Neural cell (in vitro differentiated cells): ENCODE results near the gene CES2. TPM values are rescaled to one million over a fixed set of nuclear protein-coding genes. Genes with fewer than 3 reads are reported as not detected.
A peak's percentile ranks its signal among the peaks of the same experiment; 100 is the strongest.

ENCODE experiments used
- H2AFZ ChIP-seq: fragments of 200-600, 300-800 bp; sonication (generic), shearing (Covaris generic); 2 replicates; pipeline ENCODE4 v1.6.0; 2014; ENCODE audit warnings: low read depth, mild to moderate bottlenecking, antibody characterized with exemption, low read length, moderate library complexity
- H3F3A ChIP-seq: fragments of 200-600 bp; shearing (Covaris generic); 2 replicates; pipeline ENCODE4 v1.6.1; 2016; ENCODE audit warnings: mild to moderate bottlenecking, moderate library complexity, mixed read lengths, antibody characterized with exemption, low read length; ENCODE audit not compliant: insufficient read depth, poor library complexity, severe bottlenecking
- H3K27ac ChIP-seq: fragments of 200-600, 300-800 bp; sonication (generic), shearing (Covaris generic); 2 replicates; pipeline ENCODE4 v1.5.1; 2014; ENCODE audit warnings: mild to moderate bottlenecking, low read length, moderate library complexity
- H3K27me3 ChIP-seq: fragments of 300-800, 200-600 bp; sonication (generic), shearing (Covaris generic); 2 replicates; pipeline ENCODE4 v1.6.0; 2014; ENCODE audit warnings: mild to moderate bottlenecking, low read depth, low read length, moderate library complexity; ENCODE audit not compliant: insufficient read depth
- H3K36me3 ChIP-seq: fragments of 300-800, 200-600 bp; sonication (generic), shearing (Covaris generic); 2 replicates; pipeline ENCODE4 v1.5.1; 2014; ENCODE audit warnings: mild to moderate bottlenecking, antibody characterized with exemption, low read length, moderate library complexity; ENCODE audit not compliant: insufficient read depth
- H3K4me2 ChIP-seq: fragments of 300-800, 200-600 bp; sonication (generic), shearing (Covaris generic); 2 replicates; pipeline ENCODE4 v1.6.0; 2014; ENCODE audit warnings: mild to moderate bottlenecking, low read length
- H3K4me3 ChIP-seq: fragments of 300-800, 200-600 bp; sonication (generic), shearing (Covaris generic); 2 replicates; pipeline ENCODE4 v1.5.1; 2014; ENCODE audit warnings: mild to moderate bottlenecking, low read length, moderate library complexity
- H3K79me2 ChIP-seq: fragments of 200-600 bp; shearing (Covaris generic); replicated peaks from 2 replicates; pipeline ENCODE4 v1.6.0; 2014; ENCODE audit warnings: mild to moderate bottlenecking, low read length, moderate library complexity; ENCODE audit not compliant: insufficient read depth
- H3K9ac ChIP-seq: fragments of 300-800, 200-600 bp; sonication (generic), shearing (Covaris generic); 2 replicates; pipeline ENCODE4 v1.6.1; 2016; ENCODE audit warnings: mild to moderate bottlenecking, low read length, mixed read lengths
- H3K9me2 ChIP-seq: fragments of 200-600 bp; shearing (Covaris generic); 2 replicates; pipeline ENCODE4 v1.6.1; 2016; ENCODE audit warnings: mild to moderate bottlenecking, low read length, mixed read lengths; ENCODE audit not compliant: insufficient read depth
- H3K9me3 ChIP-seq: fragments of 200-600, 300-800 bp; sonication (generic), shearing (Covaris generic); 2 replicates; pipeline ENCODE4 v1.6.1; 2016; ENCODE audit warnings: mild to moderate bottlenecking, mixed run types, low read length, moderate library complexity, mixed read lengths
- H4K20me1 ChIP-seq: fragments of 200-600 bp; shearing (Covaris generic); 2 replicates; pipeline ENCODE4 v1.6.1; 2016; ENCODE audit warnings: mild to moderate bottlenecking, mixed run types; ENCODE audit not compliant: insufficient read depth
- CTCF ChIP-seq: fragments of 450-650 bp; IDR thresholded peaks from 2 replicates; pipeline ENCODE4 v1.5.1; 2014; ENCODE audit warnings: antibody characterized with exemption, mild to moderate bottlenecking, moderate library complexity; ENCODE audit not compliant: poor library complexity, severe bottlenecking
- EP300 ChIP-seq: fragments of 450-650 bp; conservative IDR thresholded peaks from 2 replicates; pipeline ENCODE4 v1.6.1; 2014; ENCODE audit warnings: antibody characterized with exemption, mild to moderate bottlenecking, moderate library complexity; ENCODE audit not compliant: poor library complexity, severe bottlenecking
- EZH2 ChIP-seq: fragments of 200-600, 300-800 bp; shearing (Covaris generic), sonication (generic); IDR thresholded peaks from 2 replicates; pipeline ENCODE4 v1.6.1; 2014; ENCODE audit warnings: antibody characterized with exemption, low read length, borderline replicate concordance, mild to moderate bottlenecking; ENCODE audit not compliant: insufficient read depth, poor library complexity, severe bottlenecking
- MXI1 ChIP-seq: fragments of 450-650 bp; conservative IDR thresholded peaks from 2 replicates; pipeline ENCODE4 v1.6.1; 2014; ENCODE audit warnings: antibody characterized with exemption, mild to moderate bottlenecking; ENCODE audit not compliant: poor library complexity, severe bottlenecking
- POLR2AphosphoS5 ChIP-seq: IDR thresholded peaks from 2 replicates; pipeline ENCODE4 v1.6.1; 2012
- RAD21 ChIP-seq: fragments of 450-650 bp; conservative IDR thresholded peaks from 2 replicates; pipeline ENCODE4 v1.6.1; 2014; ENCODE audit warnings: antibody characterized with exemption, mild to moderate bottlenecking, moderate library complexity
- REST ChIP-seq: IDR thresholded peaks from 2 replicates; pipeline ENCODE4 v1.6.1; 2012; ENCODE audit warnings: borderline replicate concordance
- polyA plus RNA-seq: library from polyadenylated mRNA; depleted of rRNA; stranded (reverse); fragments of >200 nt; gene quantifications from 2 replicates; pipeline ENCODE4 v1.2.3, GENCODE V29; 2014

The CES2 gene
- polyA plus RNA-seq, 1 donor from 2014 or later = 22.9 TPM

GRCh38 chr16:66923866-66924265, 11.4 kb upstream of the CES2 start:
- Histone ChIP-seq H3K9me2 (no peaks in the 10 kb centered on the region), H3K79me2 (no peaks in the 10 kb centered on the region), H3K27ac (no peak overlapping the region), H3K4me3 (no peak overlapping the region), H3K9ac (no peak overlapping the region), H3K4me2 (no peak overlapping the region), H3K36me3 (no peaks in the 10 kb centered on the region), H2AFZ (no peak overlapping the region), H4K20me1 (no peaks in the 10 kb centered on the region), H3F3A (no peaks in the 10 kb centered on the region), H3K27me3 (peaks cover 35% of the 10 kb centered on the region), H3K9me3 (no peaks in the 10 kb centered on the region)
- TF ChIP-seq MXI1 (no peak), RAD21 (no peak), REST (no peak), EZH2 (no peak), EP300 (no peak)

- Histone ChIP-seq H3K36me3 (no peaks in the 10 kb centered on the region), H3K27me3 (peaks cover 35% of the 10 kb centered on the region), H3K27ac (no peak overlapping the region), H3K9me3 (no peaks in the 10 kb centered on the region), H4K20me1 (no peaks in the 10 kb centered on the region), H3K4me2 (no peak overlapping the region), H3K4me3 (peak overlapping the region; percentile 37), H3F3A (no peaks in the 10 kb centered on the region), H3K79me2 (no peaks in the 10 kb centered on the region), H3K9ac (no peak overlapping the region), H2AFZ (no peak overlapping the region), H3K9me2 (no peaks in the 10 kb centered on the region)
- TF ChIP-seq RAD21 = no peak
- TF ChIP-seq CTCF = peak; percentile 42
Measured at GRCh38 chr16:66924527-66925321, 10.6 kb upstream of the CES2 start.

- no peak within 1 kb of the TSS for H2AFZ ChIP-seq
- H3K9ac ChIP-seq = peak within 1 kb of the TSS; percentile 13
- TF ChIP-seq MXI1 (no peak), POLR2AphosphoS5 (no peak), EZH2 (no peak)
- no peaks in the 10 kb centered on the region for H3F3A ChIP-seq
- peaks cover 35% of the 10 kb centered on the region for H3K27me3 ChIP-seq
- H3K36me3 ChIP-seq = no peaks in the 10 kb centered on the region
- no peaks in the 10 kb centered on the region for H3K79me2 ChIP-seq
- no peak within 1 kb of the TSS for H3K4me2 ChIP-seq
- H3K9me2 ChIP-seq = no peaks in the 10 kb centered on the region
- peak within 1 kb of the TSS; percentile 46 for H3K4me3 ChIP-seq
- H3K9me3 ChIP-seq = no peaks in the 10 kb centered on the region
- no peak within 1 kb of the TSS for H3K27ac ChIP-seq
- no peaks in the 10 kb centered on the region for H4K20me1 ChIP-seq
Measured at GRCh38 chr16:66925322-66925840, 9.9 kb upstream of the CES2 start, which contains the start of gene RRAD. Gene RRAD (minus strand): TSS chr16:66925535. CDS start chr16:66925179, 356 bp downstream.
